ENCODE data around the gene RUNX1. TPM values are rescaled to one million over a fixed set of nuclear protein-coding genes. Genes with fewer than 3 reads are reported as not detected.

The RUNX1 gene
- total and polyA plus RNA-seq, 2 of the 13 experiments (the other 11 are each of a cell fraction or from before 2014, with no cell fraction given), result 5.4 to 6.4 TPM

DNA sequence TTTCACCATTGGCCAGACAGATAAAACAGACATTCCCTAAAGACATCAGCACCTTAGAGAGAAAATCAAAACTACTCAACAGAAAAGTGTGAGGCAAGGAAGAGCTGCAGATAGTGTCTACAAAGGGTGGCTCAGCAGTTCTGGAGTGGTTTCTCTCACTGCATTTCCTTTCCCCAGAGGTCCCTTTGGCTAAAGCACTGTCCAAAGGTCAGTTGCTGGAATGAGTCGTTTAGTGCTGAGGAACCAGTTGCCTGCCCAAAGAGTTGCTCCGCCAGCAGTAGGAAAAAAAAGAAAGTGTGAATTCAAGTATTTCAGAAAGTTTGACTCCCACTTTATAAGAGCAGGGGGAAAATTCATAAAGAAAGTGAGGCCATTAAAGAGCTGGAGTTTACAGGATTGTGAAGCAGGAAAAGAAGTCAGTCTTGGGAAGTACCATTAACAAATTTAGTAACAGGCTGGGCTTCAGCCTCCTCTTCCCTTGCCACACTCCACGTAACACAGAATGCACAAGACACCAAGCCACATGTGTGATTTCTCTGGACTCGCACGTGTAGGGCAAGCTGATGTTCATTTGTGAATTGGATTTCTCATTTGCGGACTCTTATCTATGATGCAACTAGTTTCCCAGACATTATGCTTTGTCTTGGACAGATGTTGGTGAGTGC, 122.2 kb downstream of the RUNX1 start (continued):
- 0 out of 2 replicates have a peak, but pooled peaks have one; percentile 41 for TF ChIP-seq FOSL2 (CRISPR knock-in tag; IDR thresholded peaks at IDR 0.05)
- TF ChIP-seq, protein P1, sequence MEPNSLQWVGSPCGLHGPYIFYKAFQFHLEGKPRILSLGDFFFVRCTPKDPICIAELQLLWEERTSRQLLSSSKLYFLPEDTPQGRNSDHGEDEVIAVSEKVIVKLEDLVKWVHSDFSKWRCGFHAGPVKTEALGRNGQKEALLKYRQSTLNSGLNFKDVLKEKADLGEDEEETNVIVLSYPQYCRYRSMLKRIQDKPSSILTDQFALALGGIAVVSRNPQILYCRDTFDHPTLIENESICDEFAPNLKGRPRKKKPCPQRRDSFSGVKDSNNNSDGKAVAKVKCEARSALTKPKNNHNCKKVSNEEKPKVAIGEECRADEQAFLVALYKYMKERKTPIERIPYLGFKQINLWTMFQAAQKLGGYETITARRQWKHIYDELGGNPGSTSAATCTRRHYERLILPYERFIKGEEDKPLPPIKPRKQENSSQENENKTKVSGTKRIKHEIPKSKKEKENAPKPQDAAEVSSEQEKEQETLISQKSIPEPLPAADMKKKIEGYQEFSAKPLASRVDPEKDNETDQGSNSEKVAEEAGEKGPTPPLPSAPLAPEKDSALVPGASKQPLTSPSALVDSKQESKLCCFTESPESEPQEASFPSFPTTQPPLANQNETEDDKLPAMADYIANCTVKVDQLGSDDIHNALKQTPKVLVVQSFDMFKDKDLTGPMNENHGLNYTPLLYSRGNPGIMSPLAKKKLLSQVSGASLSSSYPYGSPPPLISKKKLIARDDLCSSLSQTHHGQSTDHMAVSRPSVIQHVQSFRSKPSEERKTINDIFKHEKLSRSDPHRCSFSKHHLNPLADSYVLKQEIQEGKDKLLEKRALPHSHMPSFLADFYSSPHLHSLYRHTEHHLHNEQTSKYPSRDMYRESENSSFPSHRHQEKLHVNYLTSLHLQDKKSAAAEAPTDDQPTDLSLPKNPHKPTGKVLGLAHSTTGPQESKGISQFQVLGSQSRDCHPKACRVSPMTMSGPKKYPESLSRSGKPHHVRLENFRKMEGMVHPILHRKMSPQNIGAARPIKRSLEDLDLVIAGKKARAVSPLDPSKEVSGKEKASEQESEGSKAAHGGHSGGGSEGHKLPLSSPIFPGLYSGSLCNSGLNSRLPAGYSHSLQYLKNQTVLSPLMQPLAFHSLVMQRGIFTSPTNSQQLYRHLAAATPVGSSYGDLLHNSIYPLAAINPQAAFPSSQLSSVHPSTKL (CRISPR knock-in tag; IDR thresholded peaks at IDR 0.05), result peak; percentile 34; the same call in 1 of the 2 replicates
- no peak for TF ChIP-seq YY1 (IDR thresholded peaks at IDR 0.05; ENCODE audit: insufficient read depth, insufficient replicate concordance, low read depth, low read length)
- 0 out of 4 replicates have a peak, but pooled peaks have one; percentile 16 to 20 for TF ChIP-seq MAFK (conservative IDR thresholded peaks at IDR 0.05 in 1 of 2, IDR thresholded peaks at IDR 0.05 in 1 of 2; ENCODE audit: low read length in 2 of 2)
- TF ChIP-seq, protein P2, sequence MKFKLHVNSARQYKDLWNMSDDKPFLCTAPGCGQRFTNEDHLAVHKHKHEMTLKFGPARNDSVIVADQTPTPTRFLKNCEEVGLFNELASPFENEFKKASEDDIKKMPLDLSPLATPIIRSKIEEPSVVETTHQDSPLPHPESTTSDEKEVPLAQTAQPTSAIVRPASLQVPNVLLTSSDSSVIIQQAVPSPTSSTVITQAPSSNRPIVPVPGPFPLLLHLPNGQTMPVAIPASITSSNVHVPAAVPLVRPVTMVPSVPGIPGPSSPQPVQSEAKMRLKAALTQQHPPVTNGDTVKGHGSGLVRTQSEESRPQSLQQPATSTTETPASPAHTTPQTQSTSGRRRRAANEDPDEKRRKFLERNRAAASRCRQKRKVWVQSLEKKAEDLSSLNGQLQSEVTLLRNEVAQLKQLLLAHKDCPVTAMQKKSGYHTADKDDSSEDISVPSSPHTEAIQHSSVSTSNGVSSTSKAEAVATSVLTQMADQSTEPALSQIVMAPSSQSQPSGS (CRISPR knock-in tag; IDR thresholded peaks at IDR 0.05), result no peak
- peak; percentile 65 for TF ChIP-seq TEAD3 (CRISPR knock-in tag; optimal IDR thresholded peaks at IDR 0.05; ENCODE audit: borderline replicate concordance)
- TF ChIP-seq PHF21A (CRISPR knock-in tag; IDR thresholded peaks at IDR 0.05), result 0 out of 2 replicates have a peak, but pooled peaks have one; percentile 26
- peak; percentile 44; the same call in 1 of the 2 replicates for TF ChIP-seq POGZ (CRISPR knock-in tag; IDR thresholded peaks at IDR 0.05)
- peak; percentile 89 for TF ChIP-seq HNF4A (CRISPR knock-in tag; IDR thresholded peaks at IDR 0.05)
- TF ChIP-seq HDAC2 (CRISPR knock-in tag; IDR thresholded peaks at IDR 0.05), result 0 out of 2 replicates have a peak, but pooled peaks have one; percentile 20
- TF ChIP-seq NR2F1 (CRISPR knock-in tag; IDR thresholded peaks at IDR 0.05), result no peak
- TF ChIP-seq GMEB2 (CRISPR knock-in tag; IDR thresholded peaks at IDR 0.05; ENCODE audit: low read depth), result no peak
- TF ChIP-seq SOX13 (IDR thresholded peaks at IDR 0.05), result no peak
- TF ChIP-seq SOX13 (CRISPR knock-in tag; conservative IDR thresholded peaks at IDR 0.05 in 1 of 2, IDR thresholded peaks at IDR 0.05 in 1 of 2), result 0 out of 4 replicates have a peak, but pooled peaks of 1 of the 2 experiments have one; percentile 25
- TF ChIP-seq ZBTB38 (CRISPR knock-in tag; IDR thresholded peaks at IDR 0.05), result no peak
- TF ChIP-seq ZMYM4 (CRISPR knock-in tag; IDR thresholded peaks at IDR 0.05), result 0 out of 2 replicates have a peak, but pooled peaks have one; percentile 24
- no peak for TF ChIP-seq NR2F6 (IDR thresholded peaks at IDR 0.05)
- no peak for TF ChIP-seq NR2F6 (CRISPR knock-in tag; IDR thresholded peaks at IDR 0.05)
- TF ChIP-seq ETV6 (CRISPR knock-in tag; conservative IDR thresholded peaks at IDR 0.05), result no peak
- TF ChIP-seq ZNF549 (CRISPR knock-in tag; IDR thresholded peaks at IDR 0.05), result peak; percentile 96

Measured in HepG2 (cell line).